ENCODE results near the gene FAR1. TPM values are rescaled to one million over a fixed set of nuclear protein-coding genes. Genes with fewer than 3 reads are reported as not detected.

Gene FAR1
- total RNA-seq, 1 donor from 2014 or later, result 139 TPM

- no peak overlapping the region for H3K4me3 Mint-ChIP-seq
- Histone ChIP-seq H2AFZ (replicated peaks) (no peak overlapping the region), H3K79me2 (ENCODE audit: low read depth) (peaks cover 90% of the 10 kb centered on the region), H3K27ac (no peak overlapping the region), H3K4me3 (no peak overlapping the region), H3K27me3 (no peaks in the 10 kb centered on the region), H3K4me1 (peaks cover 9% of the 10 kb centered on the region), H3K9me3 (ENCODE audit: low read depth) (no peaks in the 10 kb centered on the region), H3K4me2 (no peak overlapping the region), H3F3A (ENCODE audit: low read depth) (no peaks in the 10 kb centered on the region), H4K20me1 (ENCODE audit: low read depth) (peaks cover 52% of the 10 kb centered on the region), H3K9ac (no peak overlapping the region), H3K36me3 (no peaks in the 10 kb centered on the region)
- no peaks in the 10 kb centered on the region for H3K4me1 Mint-ChIP-seq
- TF ChIP-seq EZH2phosphoT487 (IDR thresholded peaks at IDR 0.05) (no peak), EZH2 (IDR thresholded peaks at IDR 0.05) (no peak), CTCF (IDR thresholded peaks at IDR 0.05) (no peak)
- H3K27me3 Mint-ChIP-seq (ENCODE audit: insufficient read depth, low read depth), result no peaks in the 10 kb centered on the region
- H3K27ac Mint-ChIP-seq, result no peak overlapping the region
- peaks cover 3% of the 10 kb centered on the region for H3K9me3 Mint-ChIP-seq
- DNase-seq (ENCODE audit: low spot score), result no peak
- H3K36me3 Mint-ChIP-seq, result peaks cover 25% of the 10 kb centered on the region
These were observed 23.7 kb downstream of the FAR1 start for GRCh38 chr11:13692172-13692571.

- Histone ChIP-seq H4K20me1 (ENCODE audit: low read depth) (peaks cover 52% of the 10 kb centered on the region), H3K27ac (no peak overlapping the region), H3K4me3 (no peak overlapping the region), H3F3A (ENCODE audit: low read depth) (no peaks in the 10 kb centered on the region), H3K9ac (no peak overlapping the region), H3K4me2 (no peak overlapping the region), H3K79me2 (ENCODE audit: low read depth) (peaks cover 71% of the 10 kb centered on the region), H3K27me3 (no peaks in the 10 kb centered on the region), H2AFZ (replicated peaks) (no peak overlapping the region), H3K9me3 (ENCODE audit: low read depth) (no peaks in the 10 kb centered on the region), H3K4me1 (peaks cover 9% of the 10 kb centered on the region), H3K36me3 (no peaks in the 10 kb centered on the region)
- TF ChIP-seq EZH2phosphoT487 (IDR thresholded peaks at IDR 0.05) (no peak), CTCF (IDR thresholded peaks at IDR 0.05) (no peak), EZH2 (IDR thresholded peaks at IDR 0.05) (no peak)
- H3K27me3 Mint-ChIP-seq (ENCODE audit: insufficient read depth, low read depth), result no peaks in the 10 kb centered on the region
- H3K4me1 Mint-ChIP-seq, result no peaks in the 10 kb centered on the region
- H3K27ac Mint-ChIP-seq, result no peak overlapping the region
- H3K4me3 Mint-ChIP-seq, result no peak overlapping the region
- no peak for DNase-seq (ENCODE audit: low spot score)
- H3K36me3 Mint-ChIP-seq, result peaks cover 32% of the 10 kb centered on the region
- peaks cover 3% of the 10 kb centered on the region for H3K9me3 Mint-ChIP-seq
These were observed 25.6 kb downstream of the FAR1 start for GRCh38 chr11:13694115-13694514.

GRCh38 chr11:13695886-13696285 is 27.4 kb downstream of the FAR1 start:
- peaks cover 3% of the 10 kb centered on the region for H3K9me3 Mint-ChIP-seq
- no peak overlapping the region for H3K27ac Mint-ChIP-seq
- peaks cover 20% of the 10 kb centered on the region for H3K36me3 Mint-ChIP-seq
- DNase-seq (ENCODE audit: low spot score), result no peak
- Histone ChIP-seq H3K36me3 (no peaks in the 10 kb centered on the region), H3K27me3 (no peaks in the 10 kb centered on the region), H2AFZ (replicated peaks) (no peak overlapping the region), H3K9ac (no peak overlapping the region), H3K79me2 (ENCODE audit: low read depth) (peaks cover 54% of the 10 kb centered on the region), H3K4me2 (no peak overlapping the region), H4K20me1 (ENCODE audit: low read depth) (peaks cover 50% of the 10 kb centered on the region), H3K27ac (no peak overlapping the region), H3F3A (ENCODE audit: low read depth) (no peaks in the 10 kb centered on the region), H3K4me3 (no peak overlapping the region), H3K9me3 (ENCODE audit: low read depth) (no peaks in the 10 kb centered on the region), H3K4me1 (peaks cover 9% of the 10 kb centered on the region)
- no peak overlapping the region for H3K4me3 Mint-ChIP-seq
- TF ChIP-seq CTCF (IDR thresholded peaks at IDR 0.05) (no peak), EZH2 (IDR thresholded peaks at IDR 0.05) (no peak)
- no peaks in the 10 kb centered on the region for H3K4me1 Mint-ChIP-seq
- H3K27me3 Mint-ChIP-seq (ENCODE audit: insufficient read depth, low read depth), result no peaks in the 10 kb centered on the region
